ENCODE results near the gene IKZF2.

GRCh38 chr2:213149949-213150314 is 1.5 kb downstream of the IKZF2 start:
- no peak for TF ChIP-seq CTCF (IDR thresholded peaks at IDR 0.05 in 2 of 3, conservative IDR thresholded peaks at IDR 0.05 in 1 of 3; ENCODE audit: borderline replicate concordance in 1 of 3, insufficient read depth in 1 of 3, low read depth in 2 of 3, low read length in 2 of 3)
- no peak for TF ChIP-seq SP1 (IDR thresholded peaks at IDR 0.05; ENCODE audit: low read depth)
- TF ChIP-seq YY1 (IDR thresholded peaks at IDR 0.05; ENCODE audit: extremely low read depth, insufficient replicate concordance, low read depth, low read length), result no peak
- no peak for TF ChIP-seq EZH2phosphoT487 (IDR thresholded peaks at IDR 0.05; ENCODE audit: borderline replicate concordance)
- no peak for TF ChIP-seq JUND (IDR thresholded peaks at IDR 0.05)
- TF ChIP-seq POLR2A (IDR thresholded peaks at IDR 0.05; ENCODE audit: borderline replicate concordance, extremely low read depth, insufficient read depth, insufficient read length), result no peak
- TF ChIP-seq, protein P1, sequence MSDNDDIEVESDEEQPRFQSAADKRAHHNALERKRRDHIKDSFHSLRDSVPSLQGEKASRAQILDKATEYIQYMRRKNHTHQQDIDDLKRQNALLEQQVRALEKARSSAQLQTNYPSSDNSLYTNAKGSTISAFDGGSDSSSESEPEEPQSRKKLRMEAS (IDR thresholded peaks at IDR 0.05), result no peak
- no peak for TF ChIP-seq REST (IDR thresholded peaks at IDR 0.05; ENCODE audit: low read depth)
- no peak for TF ChIP-seq POLR2AphosphoS5 (IDR thresholded peaks at IDR 0.05; ENCODE audit: low read depth, low read length)
- TF ChIP-seq EGR1 (IDR thresholded peaks at IDR 0.05; ENCODE audit: low read depth), result no peak
- TF ChIP-seq EZH2 (IDR thresholded peaks at IDR 0.05), result no peak
- TF ChIP-seq TCF7L2 (IDR thresholded peaks at IDR 0.05; ENCODE audit: borderline replicate concordance, extremely low read depth, insufficient read depth, insufficient read length), result no peak
- no peak for TF ChIP-seq ATF3 (IDR thresholded peaks at IDR 0.05)
